GM12891 (cell line): Measurements from ENCODE around the gene G6PC2.
"Not testable (repeated sequence)": the region's sequence is repeated elsewhere in the genome, so short reads cannot be mapped to it uniquely, and the experiment has no call there.

Experiments used
- DNase-seq: peaks from one replicate; pipeline ENCODE4 v3.0.0; 2011; ENCODE audit warnings: low spot score; ENCODE audit not compliant: insufficient read length
- FAIRE-seq: peaks from 2 replicates; lab custom pipeline; 2011; peaks lifted over from hg19 to GRCh38; lab: Jason Lieb, UNC
- PAX5 ChIP-seq: IDR thresholded peaks from 2 replicates; pipeline ENCODE4 v1.6.1; 2011; ENCODE audit warnings: low read length, moderate library complexity, mild to moderate bottlenecking; ENCODE audit not compliant: insufficient read depth, severe bottlenecking
- POLR2A ChIP-seq: IDR thresholded peaks from 2 replicates; pipeline ENCODE4 v1.6.1; 2011; ENCODE audit warnings: low read depth, low read length, control low read depth
- POLR2AphosphoS5 ChIP-seq: IDR thresholded peaks from 2 replicates; pipeline ENCODE4 v1.6.1; 2011; ENCODE audit warnings: low read depth, low read length, control low read depth
- POU2F2 ChIP-seq: IDR thresholded peaks from 2 replicates; pipeline ENCODE4 v1.6.1; 2011; ENCODE audit warnings: low read depth, mild to moderate bottlenecking, control low read depth, low read length, moderate library complexity
- SPI1 ChIP-seq: IDR thresholded peaks from 2 replicates; pipeline ENCODE4 v1.6.1; 2011; ENCODE audit warnings: low read depth, low read length, control low read depth
- TAF1 ChIP-seq: IDR thresholded peaks from 2 replicates; pipeline ENCODE4 v1.6.1; 2011; ENCODE audit warnings: low read depth, low read length, control low read depth

Gene G6PC2

GRCh38 chr2:168874368-168875054, 26.6 kb upstream of the G6PC2 start:
- no peak for TF ChIP-seq SPI1
- TF ChIP-seq PAX5 = no peak
- TF ChIP-seq POU2F2 = no peak
- no peak for TF ChIP-seq TAF1
- TF ChIP-seq POLR2AphosphoS5 = no peak
- no peak for FAIRE-seq
- DNase-seq = no peak

- not testable (repeated sequence) for DNase-seq, FAIRE-seq
Observed at GRCh38 chr2:168882163-168882562, 18.9 kb upstream of the G6PC2 start.

DNA sequence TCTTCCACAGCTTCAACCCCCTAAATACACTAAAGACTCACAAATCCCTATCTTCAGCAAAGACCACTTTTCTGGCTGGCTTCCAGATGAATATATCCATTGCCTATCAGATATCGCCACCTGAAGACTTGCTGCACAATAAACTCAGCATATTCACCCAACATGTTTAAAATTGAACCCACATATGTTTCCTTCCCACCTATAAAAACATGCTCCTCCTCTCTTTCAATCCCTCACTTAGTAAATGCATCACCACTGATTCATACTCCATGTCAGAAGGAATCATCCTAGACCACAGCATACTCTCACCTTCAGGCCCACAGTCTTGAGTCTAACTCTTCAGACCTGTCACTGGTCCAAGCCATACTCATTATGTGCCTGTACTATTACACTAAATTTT, 16.1 kb upstream of the G6PC2 start:
- DNase-seq (no peak), FAIRE-seq (no peak)
- TF ChIP-seq PAX5 (no peak), POU2F2 (no peak), SPI1 (no peak), POLR2A (no peak), TAF1 (no peak), POLR2AphosphoS5 (no peak)

DNA sequence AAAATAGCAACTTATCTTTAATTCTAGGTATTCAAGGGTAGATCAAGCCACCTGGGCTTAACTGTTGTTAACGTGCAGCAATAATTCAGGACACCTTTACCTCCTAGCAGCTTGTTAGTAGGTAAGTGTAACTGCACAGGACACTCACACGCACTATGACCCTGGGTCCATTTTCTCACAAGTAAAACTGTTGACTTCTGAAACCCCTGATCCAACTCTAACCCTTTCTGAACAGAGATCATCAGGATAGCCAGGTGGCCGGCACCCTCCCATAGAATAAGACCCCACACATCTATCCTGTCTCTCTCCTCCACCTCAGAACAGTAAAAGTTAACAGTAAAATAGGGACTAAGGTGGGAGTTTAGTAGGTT, 11.5 kb upstream of the G6PC2 start:
- DNase-seq = no peak
- TF ChIP-seq SPI1 (no peak), POLR2AphosphoS5 (no peak), POLR2A (no peak), TAF1 (no peak), PAX5 (no peak), POU2F2 (no peak)
- no peak for FAIRE-seq

- DNase-seq (peak; percentile 86), FAIRE-seq (peak; percentile 96)
- TF ChIP-seq SPI1 (no peak), PAX5 (no peak), TAF1 (no peak), POU2F2 (no peak), POLR2A (no peak), POLR2AphosphoS5 (no peak)
Observed at GRCh38 chr2:168890006-168890782, 10.9 kb upstream of the G6PC2 start, which contains the start of gene SPC25. SPC25 (minus strand) TSS chr2:168890430; CDS start chr2:168889519, 911 bp downstream.

GRCh38 chr2:168892327-168892726, 8.8 kb upstream of the G6PC2 start:
- no peak for TF ChIP-seq POLR2AphosphoS5
- no peak for TF ChIP-seq TAF1
- TF ChIP-seq PAX5 = no peak
- no peak for TF ChIP-seq SPI1
- no peak for TF ChIP-seq POU2F2
- no peak for TF ChIP-seq POLR2A
- DNase-seq = no peak

DNA sequence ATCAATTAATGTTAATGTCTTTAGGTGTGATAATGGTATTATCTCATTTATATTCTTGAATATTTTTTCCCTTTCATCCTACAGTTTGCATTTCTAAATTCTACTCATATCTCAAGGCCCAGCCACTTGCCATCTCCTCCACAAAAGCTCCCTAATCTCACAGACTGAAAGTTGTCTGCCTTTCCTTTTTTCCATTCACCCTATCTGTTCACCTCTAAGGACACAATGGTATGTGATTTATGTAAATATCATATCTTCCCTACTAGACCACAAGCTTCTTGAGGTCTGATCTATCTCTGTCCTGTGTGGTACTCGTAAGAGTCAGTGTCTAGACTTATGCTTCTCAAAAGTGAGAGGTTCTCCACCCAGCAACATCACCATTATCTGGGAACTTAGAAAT, 7.0 kb upstream of the G6PC2 start:
- TF ChIP-seq POU2F2 (no peak), TAF1 (no peak), POLR2A (no peak), POLR2AphosphoS5 (no peak), PAX5 (no peak), SPI1 (no peak)
- no peak for FAIRE-seq
- no peak for DNase-seq

More at GRCh38 chr2:168892327-168892726, 8.8 kb upstream of the G6PC2 start:
- FAIRE-seq = no peak

GRCh38 chr2:168894720-168895119, 6.4 kb upstream of the G6PC2 start:
- no peak for FAIRE-seq
- no peak for DNase-seq
- no peak for TF ChIP-seq TAF1
- TF ChIP-seq POLR2AphosphoS5 = no peak
- no peak for TF ChIP-seq POLR2A
- TF ChIP-seq PAX5 = no peak
- TF ChIP-seq POU2F2 = no peak
- no peak for TF ChIP-seq SPI1

DNA sequence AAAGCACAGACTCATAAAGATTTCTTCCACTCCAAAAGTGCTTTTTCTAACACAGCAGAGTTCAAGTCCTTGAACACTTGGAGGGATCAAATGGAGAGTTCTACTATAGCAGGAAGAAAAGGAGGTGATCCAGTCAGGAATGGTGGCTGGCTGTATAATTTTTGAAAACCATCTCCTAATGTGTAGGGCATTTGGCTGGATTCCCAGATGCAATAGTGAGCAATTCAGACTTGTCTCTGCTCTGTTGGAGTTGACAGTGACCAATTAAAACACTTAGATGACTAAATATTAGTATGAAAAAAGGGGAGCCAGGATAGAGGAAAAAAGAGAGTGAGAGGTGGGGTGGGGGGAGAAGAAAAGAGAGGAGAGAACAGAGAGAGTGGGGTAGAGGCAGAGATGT, 5.3 kb upstream of the G6PC2 start:
- no peak for DNase-seq
- no peak for FAIRE-seq
- TF ChIP-seq TAF1 (no peak), POLR2AphosphoS5 (no peak), PAX5 (no peak), POU2F2 (no peak), SPI1 (no peak), POLR2A (no peak)

DNA sequence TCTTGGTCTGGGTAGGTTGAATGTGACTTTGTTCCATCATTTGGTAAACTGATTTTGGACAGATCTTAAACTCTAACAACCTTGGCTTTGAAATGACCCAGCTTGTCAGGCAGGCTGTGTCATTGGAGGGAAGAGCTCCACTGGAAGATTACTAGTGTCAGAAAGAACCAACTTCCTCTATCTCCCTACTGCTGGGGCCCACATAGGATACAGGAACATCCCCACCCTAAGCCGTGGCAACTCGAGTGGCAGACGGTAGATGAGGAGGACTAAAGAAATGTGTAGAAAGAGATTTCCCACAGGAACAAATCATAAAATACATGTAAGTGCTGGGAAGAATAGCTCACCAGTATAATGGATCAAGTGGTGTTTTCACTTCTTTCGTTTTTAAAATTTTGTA, 4.3 kb upstream of the G6PC2 start:
- FAIRE-seq (no peak), DNase-seq (no peak)
- no peak for TF ChIP-seq SPI1
- no peak for TF ChIP-seq PAX5
- TF ChIP-seq POLR2AphosphoS5 = no peak
- no peak for TF ChIP-seq POLR2A
- no peak for TF ChIP-seq TAF1
- TF ChIP-seq POU2F2 = no peak
